HepG2 (cell line): ENCODE results near the gene CNKSR3. TPM values are rescaled to one million over a fixed set of nuclear protein-coding genes. Genes with fewer than 3 reads are reported as not detected.

ENCODE experiments used
- ARNTL ChIP-seq: sonication (generic); formaldehyde crosslinking; IDR thresholded peaks from 2 replicates; pipeline ENCODE4 v1.4.0; 2020; ENCODE audit warnings: mild to moderate bottlenecking, missing genetic modification reagents
- CSRNP1 ChIP-seq: sonication (generic); formaldehyde crosslinking; IDR thresholded peaks from 2 replicates; pipeline ENCODE4 v1.8.1; 2023; ENCODE audit warnings: mild to moderate bottlenecking, missing genetic modification reagents
- GABPB1 ChIP-seq: IDR thresholded peaks from 2 replicates; pipeline ENCODE4 v1.6.1; 2016; ENCODE audit warnings: mild to moderate bottlenecking, missing genetic modification reagents, moderate library complexity, missing compliant biosample characterization
- GFI1 ChIP-seq: sonication (generic); formaldehyde crosslinking; IDR thresholded peaks from 2 replicates; pipeline ENCODE4 v1.5.0; 2020; ENCODE audit warnings: missing genetic modification reagents, mild to moderate bottlenecking, borderline replicate concordance
- MTERF4 ChIP-seq: sonication (generic); formaldehyde crosslinking; IDR thresholded peaks from 2 replicates; pipeline ENCODE4 v1.8.0; 2023; ENCODE audit warnings: mild to moderate bottlenecking, missing genetic modification reagents
- MYPOP ChIP-seq: sonication (generic); formaldehyde crosslinking; IDR thresholded peaks from 2 replicates; pipeline ENCODE4 v1.8.1; 2023; ENCODE audit warnings: mild to moderate bottlenecking, moderate library complexity, missing genetic modification reagents
- NFKBIZ ChIP-seq: IDR thresholded peaks from 2 replicates; pipeline ENCODE4 v1.6.1; 2018; ENCODE audit warnings: missing genetic modification reagents, missing compliant biosample characterization
- SAFB2 ChIP-seq: sonication (generic); formaldehyde crosslinking; IDR thresholded peaks from 2 replicates; pipeline ENCODE4 v1.5.1; 2020; ENCODE audit warnings: missing genetic modification reagents, low read depth, mild to moderate bottlenecking, borderline replicate concordance
- SPEN ChIP-seq: sonication (generic); formaldehyde crosslinking; IDR thresholded peaks from 2 replicates; pipeline ENCODE4 v1.5.1; 2020; ENCODE audit warnings: low read depth, mild to moderate bottlenecking, missing genetic modification reagents
- ZNF20 ChIP-seq: sonication (generic); formaldehyde crosslinking; IDR thresholded peaks from 2 replicates; pipeline ENCODE4 v1.4.0; 2020; ENCODE audit warnings: mild to moderate bottlenecking, moderate library complexity, missing genetic modification reagents
- ZNF263 ChIP-seq: sonication (generic); formaldehyde crosslinking; IDR thresholded peaks from 2 replicates; pipeline ENCODE4 v1.4.0; 2020; ENCODE audit warnings: missing genetic modification reagents
- polyA plus RNA-seq, 8 experiments: library from polyadenylated mRNA; depleted of rRNA in 3 of 8; stranded (reverse) in 7 of 8; unstranded in 1 of 8; fragments of >200 nt; fragmentation: Illumina TruSeq in 4 of 8; extraction: Trizol in 4 of 8; gene quantifications; 2 replicates each; pipeline versions ENCODE4 v1.2.1 to v1.2.3, GENCODE V29; 2011 to 2016; ENCODE audit warnings: low read depth in 4 of 8, missing spikeins in 1 of 8, mixed read lengths in 1 of 8; ENCODE audit not compliant: insufficient read depth in 1 of 8
- total RNA-seq, 5 experiments: library from RNA; depleted of rRNA; stranded (reverse); fragments of >200 nt; fragmentation: Illumina TruSeq; extraction: Trizol; gene quantifications; 2 replicates each; pipeline ENCODE4 v1.2.3, GENCODE V29; 2016; ENCODE audit warnings: low read depth in 1 of 5
- TF ChIP-seq, protein P1 (sequence below), 2 experiments: IDR thresholded peaks; 2 replicates each; pipeline ENCODE4 v1.6.1; 2011 to 2012; ENCODE audit warnings: low read length in 2 of 2, borderline replicate concordance in 1 of 2, low read depth in 1 of 2, mild to moderate bottlenecking in 1 of 2, moderate library complexity in 1 of 2
- TF ChIP-seq, protein P2 (sequence below): sonication (generic); formaldehyde crosslinking; IDR thresholded peaks from 2 replicates; pipeline ENCODE4 v1.9.0; 2021; ENCODE audit warnings: missing genetic modification reagents, borderline replicate concordance

CNKSR3 gene
- total and polyA plus RNA-seq, 2 of the 13 experiments (the other 11 are each of a cell fraction or from before 2014, with no cell fraction given): 9.2 to 38.6 TPM

DNA sequence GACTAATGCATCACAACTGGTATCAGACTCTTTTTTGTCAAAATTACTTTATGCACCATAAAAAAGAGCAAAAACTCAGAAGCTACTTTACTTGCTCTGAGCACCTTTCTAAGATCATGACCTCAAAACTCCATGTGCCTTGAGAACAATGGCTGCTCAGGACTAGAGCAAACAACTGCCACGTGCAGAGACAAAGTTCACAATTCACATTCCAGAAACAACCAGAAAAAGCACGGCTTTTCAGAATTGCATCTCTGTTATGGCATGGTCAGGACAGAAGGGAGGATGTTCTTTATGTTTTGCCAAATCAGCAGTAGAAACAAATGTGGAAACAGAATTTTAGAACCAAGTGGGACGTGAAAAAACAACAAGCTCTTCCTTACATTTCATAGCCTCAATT is 70.5 kb downstream of the CNKSR3 start (continued):
- TF ChIP-seq, protein P1, sequence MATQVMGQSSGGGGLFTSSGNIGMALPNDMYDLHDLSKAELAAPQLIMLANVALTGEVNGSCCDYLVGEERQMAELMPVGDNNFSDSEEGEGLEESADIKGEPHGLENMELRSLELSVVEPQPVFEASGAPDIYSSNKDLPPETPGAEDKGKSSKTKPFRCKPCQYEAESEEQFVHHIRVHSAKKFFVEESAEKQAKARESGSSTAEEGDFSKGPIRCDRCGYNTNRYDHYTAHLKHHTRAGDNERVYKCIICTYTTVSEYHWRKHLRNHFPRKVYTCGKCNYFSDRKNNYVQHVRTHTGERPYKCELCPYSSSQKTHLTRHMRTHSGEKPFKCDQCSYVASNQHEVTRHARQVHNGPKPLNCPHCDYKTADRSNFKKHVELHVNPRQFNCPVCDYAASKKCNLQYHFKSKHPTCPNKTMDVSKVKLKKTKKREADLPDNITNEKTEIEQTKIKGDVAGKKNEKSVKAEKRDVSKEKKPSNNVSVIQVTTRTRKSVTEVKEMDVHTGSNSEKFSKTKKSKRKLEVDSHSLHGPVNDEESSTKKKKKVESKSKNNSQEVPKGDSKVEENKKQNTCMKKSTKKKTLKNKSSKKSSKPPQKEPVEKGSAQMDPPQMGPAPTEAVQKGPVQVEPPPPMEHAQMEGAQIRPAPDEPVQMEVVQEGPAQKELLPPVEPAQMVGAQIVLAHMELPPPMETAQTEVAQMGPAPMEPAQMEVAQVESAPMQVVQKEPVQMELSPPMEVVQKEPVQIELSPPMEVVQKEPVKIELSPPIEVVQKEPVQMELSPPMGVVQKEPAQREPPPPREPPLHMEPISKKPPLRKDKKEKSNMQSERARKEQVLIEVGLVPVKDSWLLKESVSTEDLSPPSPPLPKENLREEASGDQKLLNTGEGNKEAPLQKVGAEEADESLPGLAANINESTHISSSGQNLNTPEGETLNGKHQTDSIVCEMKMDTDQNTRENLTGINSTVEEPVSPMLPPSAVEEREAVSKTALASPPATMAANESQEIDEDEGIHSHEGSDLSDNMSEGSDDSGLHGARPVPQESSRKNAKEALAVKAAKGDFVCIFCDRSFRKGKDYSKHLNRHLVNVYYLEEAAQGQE (IDR thresholded peaks at IDR 0.05; ENCODE audit: borderline replicate concordance in 1 of 2, low read depth in 1 of 2, low read length in 2 of 2): peak in 1 of 2 experiments; percentile 38; a peak in 1 of 4 replicates
- TF ChIP-seq GABPB1 (CRISPR knock-in tag) (peak; percentile 34; the same call in 1 of the 2 replicates), SPEN (no peak), MYPOP (CRISPR knock-in tag) (peak; percentile 79; the same call in 1 of the 2 replicates), SAFB2 (CRISPR knock-in tag) (peak; percentile 77; the same call in 1 of the 2 replicates), GFI1 (CRISPR knock-in tag) (peak; percentile 89), ARNTL (peak; percentile 95), MTERF4 (no peak), ZNF20 (CRISPR knock-in tag) (0 out of 2 replicates have a peak, but pooled peaks have one; percentile 57), CSRNP1 (CRISPR knock-in tag) (no peak; the same call in 1 of the 2 replicates), NFKBIZ (CRISPR knock-in tag) (peak; percentile 55; the same call in 1 of the 2 replicates), ZNF263 (CRISPR knock-in tag) (peak; percentile 56; the same call in 1 of the 2 replicates)
- TF ChIP-seq, protein P2, sequence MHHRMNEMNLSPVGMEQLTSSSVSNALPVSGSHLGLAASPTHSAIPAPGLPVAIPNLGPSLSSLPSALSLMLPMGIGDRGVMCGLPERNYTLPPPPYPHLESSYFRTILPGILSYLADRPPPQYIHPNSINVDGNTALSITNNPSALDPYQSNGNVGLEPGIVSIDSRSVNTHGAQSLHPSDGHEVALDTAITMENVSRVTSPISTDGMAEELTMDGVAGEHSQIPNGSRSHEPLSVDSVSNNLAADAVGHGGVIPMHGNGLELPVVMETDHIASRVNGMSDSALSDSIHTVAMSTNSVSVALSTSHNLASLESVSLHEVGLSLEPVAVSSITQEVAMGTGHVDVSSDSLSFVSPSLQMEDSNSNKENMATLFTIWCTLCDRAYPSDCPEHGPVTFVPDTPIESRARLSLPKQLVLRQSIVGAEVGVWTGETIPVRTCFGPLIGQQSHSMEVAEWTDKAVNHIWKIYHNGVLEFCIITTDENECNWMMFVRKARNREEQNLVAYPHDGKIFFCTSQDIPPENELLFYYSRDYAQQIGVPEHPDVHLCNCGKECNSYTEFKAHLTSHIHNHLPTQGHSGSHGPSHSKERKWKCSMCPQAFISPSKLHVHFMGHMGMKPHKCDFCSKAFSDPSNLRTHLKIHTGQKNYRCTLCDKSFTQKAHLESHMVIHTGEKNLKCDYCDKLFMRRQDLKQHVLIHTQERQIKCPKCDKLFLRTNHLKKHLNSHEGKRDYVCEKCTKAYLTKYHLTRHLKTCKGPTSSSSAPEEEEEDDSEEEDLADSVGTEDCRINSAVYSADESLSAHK: peak; percentile 69; the same call in 1 of the 2 replicates
